Pancreas (tissue), 10 donors: ENCODE results near the gene AURKA. TPM values are rescaled to one million over a fixed set of nuclear protein-coding genes. Genes with fewer than 3 reads are reported as not detected.

ENCODE experiments used
- ATAC-seq, 4 donors: fragments of 200-7000 bp; cut with Tn5 transposase; one replicate each; pipeline versions ENCODE4 v1.8.0 to v1.9.1; 2020; ENCODE audit warnings: mild to moderate bottlenecking in 4 of 4, moderate library complexity in 4 of 4
- DNase-seq, 6 donors: peaks; one replicate each; pipeline ENCODE4 v3.0.0-alpha.2; 2020
- FAIRE-seq: peaks from 2 replicates; lab custom pipeline; 2012; peaks lifted over from hg19 to GRCh38; lab: Jason Lieb, UNC
- H3K27ac ChIP-seq, 4 donors: fragments of 200-600 bp; sonication (generic); 1 replicate in 3 of 4; 2 replicates in 1 of 4; pipeline versions ENCODE4 v1.5.0 to v1.8.0; 2020
- H3K27me3 ChIP-seq, 4 donors: fragments of 200-600 bp; one replicate each; pipeline ENCODE4 v1.8.0; 2021
- H3K36me3 ChIP-seq, 3 donors: fragments of 200-600 bp; sonication (generic) in 1 of 3; one replicate each; pipeline versions ENCODE4 v1.5.0 to v1.8.0; 2020 to 2021
- H3K4me1 ChIP-seq, 3 donors: fragments of 200-600 bp; one replicate each; pipeline ENCODE4 v1.8.0; 2021
- H3K4me3 ChIP-seq, 4 donors: fragments of 200-600 bp; sonication (generic) in 2 of 4; one replicate each; pipeline versions ENCODE4 v1.5.0 to v1.8.0; 2020 to 2021
- H3K9me3 ChIP-seq, 4 donors: fragments of 200-600 bp; one replicate each; pipeline ENCODE4 v1.8.0; 2021
- CTCF ChIP-seq, 4 donors: fragments of 200-600 bp; sonication (generic) in 3 of 4; IDR thresholded peaks; one replicate each; pipeline versions ENCODE4 v1.5.0 to v1.8.0; 2021; ENCODE audit warnings: antibody characterized with exemption in 4 of 4
- WGBS, 2 donors: extraction: QIAGEN DNeasy Blood & Tissue Kit; methylation state at CpG; one replicate each; pipeline ENCODE4 v1.1.7; 2013; 5-methylcytosine and 5-hydroxymethylcytosine counted together
- intact Hi-C, 3 donors: fragments of 100-400 bp; cut with DNase I; formaldehyde crosslinking; loops; one replicate each; pipeline versions ENCODE4 v1.11.1 to v1.14.2; 2022
- polyA plus RNA-seq, 2 donors: library from polyadenylated mRNA; stranded (reverse); fragments of 200-250 nt; gene quantifications; one replicate each; pipeline ENCODE4 v1.2.3, GENCODE V29; 2013
- total RNA-seq, 6 donors: library from RNA; stranded (reverse); fragmentation: NEBNext Ultra II Directional in 4 of 6; extraction: Animal tissue kit (Norgen Biotek cat#: 25700) in 4 of 6; gene quantifications; one replicate each; pipeline versions ENCODE4 v1.2.1 to v1.2.4, GENCODE V29; 2021 to 2023
- donor health status: healthy with polysubstance abuse.
- donor health status: DM: no; HTN: no; CAD: no; lungs with moderate emphysema.
- donor health status: DM: no; HTN: no; CAD: no.
- donor health status: control.
- donor health status: control.
- donor health status: Bipolar disorder and iron deficiency.
- donor health status: DM: yes; HTN: yes; CAD: no.
- donor health status: DM: no; HTN: no; CAD: no.
- donor health status: DM: no; HTN: no; CAD: no.
- donor health status: DM: yes; HTN: yes; CAD: no.

The AURKA gene
- total and polyA plus RNA-seq, 8 donors, result 0.51 to 1.9 (median 0.91) TPM

- ATAC-seq, result no peak
- H3K36me3 ChIP-seq, result no peaks in the 10 kb centered on the region
- DNase-seq, result no peak
- 92 to 93% methylated on average over 4 of the region's 4 CpGs for WGBS, 2 donors
- peaks cover 12 to 18% (median 16%) of the 10 kb centered on the region in 3 donors for H3K4me1 ChIP-seq
- FAIRE-seq, result no peak
- H3K27ac ChIP-seq, result no peak overlapping the region
- no peaks in the 10 kb centered on the region for H3K27me3 ChIP-seq
- intact Hi-C loops, result no loop called here
- H3K9me3 ChIP-seq, result no peaks in the 10 kb centered on the region
- H3K4me3 ChIP-seq, result no peak overlapping the region
- TF ChIP-seq CTCF (IDR thresholded peaks at IDR 0.05), result no peak
Measured at GRCh38 chr20:56389807-56390206, 2.2 kb downstream of the AURKA start.

GRCh38 chr20:56388882-56389281, 3.1 kb downstream of the AURKA start:
- Histone ChIP-seq H3K27me3 (no peaks in the 10 kb centered on the region), H3K36me3 (no peaks in the 10 kb centered on the region), H3K9me3 (no peaks in the 10 kb centered on the region), H3K27ac (no peak overlapping the region), H3K4me3 (no peak overlapping the region), H3K4me1 (peaks cover 5 to 10% (median 9%) of the 10 kb centered on the region in 3 donors)
- no peak for TF ChIP-seq CTCF (IDR thresholded peaks at IDR 0.05)
- DNase-seq (no peak), ATAC-seq (no peak), FAIRE-seq (no peak)
- intact Hi-C loops, result no loop called here
- WGBS, 2 donors, result 85 to 88% methylated on average over 4 of the region's 4 CpGs

- intact Hi-C loops, result no loop called here
- 71 to 77% methylated on average over 6 of the region's 6 CpGs for WGBS, 2 donors
- TF ChIP-seq CTCF (IDR thresholded peaks at IDR 0.05), result no peak
Measured at GRCh38 chr20:56386219-56386618, 5.8 kb downstream of the AURKA start.

GRCh38 chr20:56385130-56385529, 6.9 kb downstream of the AURKA start:
- Histone ChIP-seq H3K27me3 (no peaks in the 10 kb centered on the region), H3K36me3 (no peaks in the 10 kb centered on the region), H3K27ac (no peak overlapping the region), H3K4me1 (peaks cover 0 to 4% (median 0%) of the 10 kb centered on the region in 3 donors), H3K9me3 (no peaks in the 10 kb centered on the region), H3K4me3 (no peak overlapping the region)
- no peak for FAIRE-seq
- DNase-seq, result no peak
- 93 to 96% methylated on average over 4 of the region's 4 CpGs for WGBS, 2 donors
- intact Hi-C loops, result no loop called here
- no peak for TF ChIP-seq CTCF (IDR thresholded peaks at IDR 0.05)
- no peak for ATAC-seq

More at GRCh38 chr20:56386219-56386618, 5.8 kb downstream of the AURKA start:
- Histone ChIP-seq H3K36me3 (no peaks in the 10 kb centered on the region), H3K9me3 (no peaks in the 10 kb centered on the region), H3K27ac (no peak overlapping the region), H3K4me1 (peaks cover 0 to 4% (median 3%) of the 10 kb centered on the region in 3 donors), H3K4me3 (no peak overlapping the region), H3K27me3 (no peaks in the 10 kb centered on the region)
- DNase-seq, result no peak
- no peak for ATAC-seq
- no peak for FAIRE-seq

GRCh38 chr20:56383334-56383733, 8.7 kb downstream of the AURKA start:
- Histone ChIP-seq H3K27ac (no peak overlapping the region), H3K36me3 (no peaks in the 10 kb centered on the region), H3K9me3 (no peaks in the 10 kb centered on the region), H3K4me1 (peaks cover 0 to 4% (median 0%) of the 10 kb centered on the region in 3 donors), H3K27me3 (no peaks in the 10 kb centered on the region), H3K4me3 (no peak overlapping the region)
- TF ChIP-seq CTCF (IDR thresholded peaks at IDR 0.05), result no peak
- DNase-seq, result no peak
- intact Hi-C loops, result no loop called here
- no peak for FAIRE-seq
- WGBS, 2 donors, result 91 to 92% methylated on average over 8 of the region's 8 CpGs
- ATAC-seq, result no peak
